NCI-H2171 treated with DMSO at 0.1 percent for 48 hours (cell line): ENCODE results near the gene BEGAIN.
A peak's percentile ranks its signal among the peaks of the same experiment; 100 is the strongest.

ENCODE experiments used
- DNase-seq: peaks from one replicate; lab custom pipeline; 2025; lab: John Stamatoyannopoulos, UW

The BEGAIN gene

GRCh38 chr14:100567877-100568163, 19.4 kb downstream of the BEGAIN start:
- no peak for DNase-seq

DNA sequence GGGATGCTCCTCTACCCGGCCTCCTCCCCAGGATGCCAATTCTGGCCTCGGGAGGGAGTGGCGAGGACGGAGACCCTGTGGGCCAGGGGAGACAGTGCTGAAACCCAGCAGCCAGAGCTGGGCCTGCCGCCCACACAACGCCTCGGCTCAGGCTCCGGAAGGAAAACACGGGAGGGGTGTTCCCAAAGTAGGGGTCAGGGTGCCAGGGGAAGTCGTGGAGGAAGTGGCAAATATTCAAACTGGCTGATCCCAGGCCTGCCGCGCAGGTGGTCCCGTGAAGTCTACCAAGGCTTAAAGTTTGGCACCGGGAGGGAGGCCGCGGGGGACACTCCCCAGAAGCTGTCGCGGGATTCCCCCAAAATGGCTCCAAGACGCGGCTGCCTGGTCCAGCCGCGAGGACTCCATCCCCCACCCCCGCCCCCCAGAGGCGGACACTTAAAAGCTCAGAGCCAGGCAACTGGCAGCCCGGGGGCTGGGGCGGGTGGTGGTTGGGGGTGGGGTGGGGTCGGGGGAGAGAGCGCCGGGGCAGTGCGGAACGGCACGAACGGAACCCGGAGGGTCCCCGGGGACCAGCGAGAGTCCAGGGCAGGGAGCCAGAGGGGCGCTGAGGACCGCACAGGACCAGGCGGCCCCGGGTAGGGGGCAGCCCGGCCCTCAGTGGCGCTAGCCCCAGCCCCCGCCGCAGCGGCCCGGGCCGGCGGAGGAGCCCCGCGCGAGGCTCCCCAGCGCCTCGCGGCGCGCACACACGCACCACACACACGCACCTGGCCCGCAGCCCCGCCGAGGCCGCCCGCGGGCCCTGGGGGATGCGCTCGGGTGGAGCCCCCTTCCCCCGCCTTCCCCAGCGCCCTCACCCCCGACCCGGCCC, 20.0 kb downstream of the BEGAIN start:
- no peak for DNase-seq

DNA sequence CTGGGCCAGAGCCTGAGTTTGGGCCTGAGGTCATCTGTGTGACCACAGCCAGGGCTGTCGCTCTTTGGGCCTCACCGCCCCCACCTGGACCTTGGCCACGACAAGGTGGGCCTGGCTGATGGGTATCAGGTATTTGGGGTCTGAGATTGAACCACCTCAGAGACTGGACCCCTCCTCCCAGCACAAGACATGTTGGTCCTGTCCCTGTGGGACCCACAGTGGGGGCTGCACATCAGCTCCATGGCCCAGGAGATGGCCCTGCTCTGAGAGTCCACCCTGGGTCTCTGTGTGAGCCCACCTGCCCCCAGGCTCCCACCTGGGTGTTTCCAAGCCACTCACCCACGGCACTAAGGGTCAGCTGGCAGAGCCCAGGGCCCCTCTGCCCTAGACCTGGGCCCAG, 20.6 kb downstream of the BEGAIN start:
- no peak for DNase-seq

DNA sequence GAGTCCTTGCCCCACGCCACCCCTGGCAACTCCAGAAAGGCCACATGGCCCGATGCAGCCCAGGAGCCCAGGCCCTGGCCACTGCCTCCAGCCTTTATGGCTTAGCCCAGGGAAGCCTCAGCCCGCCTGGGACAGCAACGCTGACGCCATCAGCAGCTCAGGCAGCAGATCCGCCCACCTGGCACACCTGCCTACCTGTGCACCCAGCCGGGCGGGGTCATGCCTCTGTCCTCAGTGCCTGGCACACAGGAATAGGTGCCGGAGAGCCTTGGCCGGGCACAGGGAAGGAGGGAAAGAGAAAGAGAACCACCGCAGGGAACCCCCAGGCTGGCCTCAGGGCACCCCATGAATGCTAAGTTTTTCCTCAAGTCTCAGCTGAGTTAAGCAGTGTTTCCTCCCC, 21.1 kb downstream of the BEGAIN start:
- DNase-seq, result no peak

DNA sequence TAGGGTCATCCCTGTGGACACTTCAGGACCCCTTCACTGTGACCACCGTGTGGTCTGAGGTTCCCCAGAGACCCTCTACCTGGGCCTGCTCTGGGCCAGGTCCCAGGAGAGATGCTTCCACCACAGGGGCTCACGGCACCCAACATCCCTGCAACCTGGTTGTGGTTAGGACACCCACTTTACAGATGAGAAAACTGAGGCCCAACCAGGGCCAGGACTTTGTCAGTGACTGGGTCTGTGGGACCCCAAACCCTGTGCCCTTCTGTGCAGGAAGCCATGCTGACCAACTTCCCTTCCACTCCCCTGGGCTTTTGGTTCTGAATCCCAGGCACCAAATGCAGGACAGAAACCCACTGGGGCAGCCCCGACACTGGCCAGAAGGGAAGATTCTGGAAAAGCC, 21.6 kb downstream of the BEGAIN start:
- no peak for DNase-seq

DNA sequence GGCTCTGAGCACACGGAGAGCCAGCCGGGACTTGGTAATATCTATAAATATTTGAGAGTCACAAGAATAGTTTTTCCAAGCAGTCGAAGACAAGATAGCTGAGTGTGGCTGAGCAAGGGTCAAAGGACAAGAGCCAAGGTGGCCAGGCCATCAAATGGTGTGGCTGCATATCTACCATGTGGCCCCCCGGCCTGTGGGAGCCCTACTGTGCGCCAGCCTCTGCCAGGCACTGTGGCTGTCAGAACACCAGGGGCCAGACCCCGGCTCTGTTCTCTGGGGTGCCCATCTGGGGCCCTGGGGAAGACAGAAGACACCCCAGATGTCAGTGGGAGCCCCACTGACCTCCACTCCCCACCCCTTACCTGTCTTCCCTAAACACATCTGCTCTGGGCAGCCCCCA, 22.7 kb downstream of the BEGAIN start:
- DNase-seq, result no peak

DNA sequence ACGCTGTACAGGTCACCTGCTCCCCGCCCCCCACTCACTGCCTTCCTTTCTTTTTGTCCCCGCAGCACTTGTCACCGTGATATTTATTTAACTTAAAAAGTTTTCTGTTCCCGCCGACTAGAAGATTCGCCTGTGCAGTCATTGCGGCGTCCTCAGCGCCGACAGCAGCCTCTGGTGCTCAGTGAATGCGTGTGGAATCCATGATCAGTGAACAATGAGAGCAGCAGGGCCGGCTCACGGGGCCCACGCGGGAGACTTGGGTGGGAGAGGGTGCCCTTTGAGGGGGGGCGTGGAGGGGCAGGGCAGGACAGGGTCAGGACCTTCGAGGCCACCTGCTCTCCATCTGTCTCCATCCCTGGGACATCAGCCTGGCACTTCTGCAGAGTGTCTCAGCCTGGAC, 24.5 kb downstream of the BEGAIN start:
- no peak for DNase-seq

GRCh38 chr14:100561005-100561404, 26.2 kb downstream of the BEGAIN start:
- no peak for DNase-seq

GRCh38 chr14:100560471-100560870, 26.7 kb downstream of the BEGAIN start:
- DNase-seq, result no peak

- no peak for DNase-seq
Observed at GRCh38 chr14:100559455-100559854, 27.8 kb downstream of the BEGAIN start.

DNA sequence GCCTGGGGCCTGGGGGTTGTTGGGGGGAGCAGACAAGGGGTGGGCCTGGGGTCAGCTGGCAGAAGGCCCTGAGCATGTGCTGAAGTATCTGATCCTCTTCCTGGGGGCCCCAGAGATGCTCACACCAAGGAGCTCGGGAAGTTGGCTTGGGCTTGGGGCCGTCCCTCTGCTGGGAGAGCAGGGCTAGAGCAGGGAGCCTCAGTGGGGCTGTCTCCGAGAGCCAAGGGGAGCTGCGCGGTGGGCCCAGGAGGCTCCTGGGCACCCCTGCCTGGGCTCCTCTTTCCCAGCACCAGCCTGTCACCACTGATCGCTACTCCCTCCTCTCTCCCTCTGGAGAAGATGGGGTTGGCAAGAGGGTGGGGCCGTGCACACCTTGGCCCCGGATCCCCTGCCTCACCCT, 28.3 kb downstream of the BEGAIN start:
- DNase-seq, result no peak

- DNase-seq, result no peak
Observed at GRCh38 chr14:100558226-100558625, 29.0 kb downstream of the BEGAIN start.

GRCh38 chr14:100557658-100558057, 29.6 kb downstream of the BEGAIN start:
- DNase-seq, result peak; percentile 61

DNA sequence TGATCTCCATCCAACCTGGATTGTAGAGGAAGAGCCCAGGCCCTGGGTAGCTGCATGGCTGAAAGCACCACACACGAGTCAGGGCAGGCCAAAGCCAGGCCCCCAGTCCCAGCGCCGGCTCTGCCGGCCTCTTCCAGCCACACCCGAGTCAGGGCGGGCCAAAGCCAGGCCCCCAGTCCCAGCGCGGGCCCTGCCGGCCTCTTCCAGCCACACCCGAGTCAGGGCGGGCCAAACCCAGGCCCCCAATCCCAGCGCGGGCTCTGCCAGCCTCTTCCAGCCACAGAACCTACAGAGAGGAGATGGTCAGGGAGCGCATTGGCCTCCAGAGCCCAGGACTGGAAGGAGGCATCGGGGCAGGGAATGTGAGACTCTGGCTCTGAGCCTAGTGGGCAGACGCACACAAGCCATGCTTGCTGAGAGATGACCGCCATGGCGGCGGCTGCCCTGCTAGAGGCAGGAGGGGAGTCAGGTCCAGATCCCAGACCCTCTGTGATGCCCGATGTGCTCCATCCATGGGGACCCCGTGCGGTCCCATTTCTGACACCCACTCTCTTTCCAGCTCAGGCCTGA, 30.2 kb downstream of the BEGAIN start:
- DNase-seq, result no peak

- DNase-seq, result no peak
Observed at GRCh38 chr14:100556140-100556475, 31.1 kb downstream of the BEGAIN start.

- no peak for DNase-seq
Observed at GRCh38 chr14:100555436-100556139, 31.6 kb downstream of the BEGAIN start.

DNA sequence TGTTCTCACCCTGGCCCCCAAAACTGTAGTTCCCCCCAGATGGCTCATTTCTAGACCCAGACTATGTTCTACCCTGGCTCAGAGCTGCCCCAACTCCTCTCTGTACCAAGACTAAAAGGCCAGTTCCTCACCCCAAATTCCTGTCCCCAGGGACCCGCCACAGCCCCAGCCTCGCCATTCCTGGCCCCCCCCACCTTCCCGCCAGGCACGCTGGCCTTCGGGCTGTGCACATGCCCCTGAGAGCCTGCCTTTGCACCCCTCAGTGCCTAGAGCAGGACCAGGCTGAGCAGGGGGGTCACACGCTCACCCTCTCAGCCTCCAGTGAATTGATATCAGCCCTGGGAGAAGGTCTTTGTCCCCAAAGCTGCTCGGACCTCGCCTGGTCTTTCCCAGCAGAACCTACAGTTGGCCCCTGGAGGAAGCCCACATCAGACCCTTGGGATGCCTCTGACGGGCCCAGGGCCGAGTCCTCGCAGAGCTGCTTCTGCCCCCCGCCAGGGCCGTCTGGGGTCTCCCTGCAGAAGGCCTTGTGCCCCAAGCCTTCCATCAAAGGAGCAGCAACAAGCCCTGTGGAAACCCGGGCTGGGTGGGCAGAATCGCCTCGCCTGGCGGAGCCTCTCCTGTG, 32.4 kb downstream of the BEGAIN start:
- DNase-seq, result no peak

DNA sequence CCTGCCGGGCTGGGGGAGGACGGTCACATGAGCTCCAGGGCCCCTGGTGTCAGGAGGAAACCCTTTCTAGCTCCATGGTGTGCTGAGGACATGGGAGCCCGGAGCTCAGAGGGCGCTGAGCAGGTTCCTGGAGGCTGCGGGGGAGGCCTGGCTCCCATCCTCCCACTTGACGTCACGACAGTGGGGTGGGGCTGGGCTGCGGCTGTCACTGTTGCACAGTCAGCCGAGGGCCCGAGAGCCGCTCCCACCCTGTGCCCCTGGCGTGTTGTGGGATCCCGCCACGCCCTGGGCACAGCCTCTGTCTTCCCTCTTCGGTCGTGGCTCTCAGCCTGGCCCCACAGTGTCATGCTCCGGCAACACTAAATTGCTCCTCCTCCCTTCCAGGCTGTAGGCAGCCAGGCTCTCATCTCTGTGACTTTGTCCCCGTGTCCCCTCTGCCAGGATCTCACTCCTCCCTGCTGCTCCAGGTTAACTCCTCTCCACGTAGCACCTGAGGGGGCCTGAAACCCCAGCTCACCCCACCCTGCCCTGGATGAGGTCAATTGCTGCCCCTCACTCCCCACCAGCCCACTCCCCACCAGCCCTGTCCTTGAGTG, 33.0 kb downstream of the BEGAIN start:
- no peak for DNase-seq

GRCh38 chr14:100553471-100553870, 33.7 kb downstream of the BEGAIN start:
- no peak for DNase-seq

GRCh38 chr14:100552524-100553125, 34.6 kb downstream of the BEGAIN start:
- peak; percentile 29 for DNase-seq

GRCh38 chr14:100551056-100551455, 36.2 kb downstream of the BEGAIN start:
- DNase-seq, result no peak
